Keratinocyte (primary cell): ENCODE results near the gene RBP2. TPM values are rescaled to one million over a fixed set of nuclear protein-coding genes. Genes with fewer than 3 reads are reported as not detected.

Experiments used
- DNase-seq: peaks from one replicate; pipeline ENCODE4 v3.0.0-alpha.2; 2011; ENCODE audit warnings: low read depth, missing footprints, low spot score
- FAIRE-seq: peaks from 2 replicates; lab custom pipeline; 2011; peaks lifted over from hg19 to GRCh38; lab: Jason Lieb, UNC
- H2AFZ ChIP-seq: 2 replicates; pipeline ENCODE4 v1.6.0; 2012; ENCODE audit warnings: low read length, control low read depth, inconsistent platforms; ENCODE audit not compliant: control insufficient read depth
- H3K27ac ChIP-seq: 2 replicates; pipeline ENCODE4 v1.5.1; 2011; ENCODE audit warnings: low read length; ENCODE audit not compliant: control insufficient read depth, insufficient read depth
- H3K27me3 ChIP-seq: 3 replicates; pipeline ENCODE4 v1.6.0; 2011; ENCODE audit warnings: low read length; ENCODE audit not compliant: control insufficient read depth, insufficient read depth; ENCODE audit errors: extremely low read depth
- H3K36me3 ChIP-seq, 2 experiments: 2 replicates in 1 of 2; 3 replicates in 1 of 2; pipeline ENCODE4 v1.5.1; 2011; ENCODE audit warnings: low read length in 2 of 2, mild to moderate bottlenecking in 1 of 2; ENCODE audit not compliant: control insufficient read depth in 2 of 2, insufficient read depth in 2 of 2; ENCODE audit errors: extremely low read depth in 1 of 2
- H3K4me1 ChIP-seq: 3 replicates; pipeline ENCODE4 v1.5.1; 2011; ENCODE audit warnings: low read length; ENCODE audit not compliant: control insufficient read depth, insufficient read depth; ENCODE audit errors: extremely low read depth
- H3K4me2 ChIP-seq: 3 replicates; pipeline ENCODE4 v1.6.0; 2011; ENCODE audit warnings: low read depth, low read length; ENCODE audit not compliant: control insufficient read depth, insufficient read depth; ENCODE audit errors: extremely low read depth
- H3K4me3 ChIP-seq, 3 experiments: fragments of 200-600 bp in 1 of 3; sonication (generic) in 1 of 3; 2 replicates in 2 of 3; 3 replicates in 1 of 3; pipeline ENCODE4 v1.5.1; 2011 to 2016; ENCODE audit warnings: low read length in 3 of 3, mild to moderate bottlenecking in 3 of 3, control low read depth in 2 of 3, inconsistent platforms in 1 of 3, low read depth in 1 of 3, mixed read lengths in 1 of 3, mixed run types in 1 of 3, moderate library complexity in 1 of 3; ENCODE audit not compliant: control insufficient read depth in 2 of 3, insufficient read depth in 2 of 3; ENCODE audit errors: extremely low read depth in 1 of 3
- H3K79me2 ChIP-seq: 2 replicates; pipeline ENCODE4 v1.6.0; 2012; ENCODE audit warnings: low read length; ENCODE audit not compliant: control insufficient read depth, insufficient read depth
- H3K9ac ChIP-seq: 3 replicates; pipeline ENCODE4 v1.6.0; 2011; ENCODE audit warnings: low read length; ENCODE audit not compliant: control insufficient read depth, insufficient read depth; ENCODE audit errors: extremely low read depth
- H3K9me1 ChIP-seq: 3 replicates; pipeline ENCODE4 v1.6.0; 2011; ENCODE audit warnings: low read length; ENCODE audit not compliant: control insufficient read depth, insufficient read depth; ENCODE audit errors: extremely low read depth
- H3K9me3 ChIP-seq: 2 replicates; pipeline ENCODE4 v1.5.1; 2012; ENCODE audit warnings: low read depth, low read length; ENCODE audit not compliant: control insufficient read depth
- H4K20me1 ChIP-seq: 3 replicates; pipeline ENCODE4 v1.6.0; 2011; ENCODE audit warnings: low read length; ENCODE audit not compliant: control insufficient read depth, insufficient read depth; ENCODE audit errors: extremely low read depth
- CTCF ChIP-seq, 3 experiments: IDR thresholded peaks in 1 of 3; conservative IDR thresholded peaks in 1 of 3; optimal IDR thresholded peaks in 1 of 3; 2 replicates in 2 of 3; 3 replicates in 1 of 3; pipeline versions ENCODE3 to v1.5.1; 2011; ENCODE audit warnings: low read length in 3 of 3, mild to moderate bottlenecking in 3 of 3, moderate library complexity in 2 of 3, control low read depth in 1 of 3, inconsistent platforms in 1 of 3; ENCODE audit not compliant: insufficient read depth in 2 of 3; ENCODE audit errors: extremely low read depth in 1 of 3
- EZH2 ChIP-seq: IDR thresholded peaks from one replicate; pipeline ENCODE4 v1.6.1; 2012; ENCODE audit warnings: inconsistent platforms, mild to moderate bottlenecking, low read length, moderate library complexity
- dilution Hi-C: fragments of 300-500 bp; cut with MboI; formaldehyde crosslinking; loops from one replicate; pipeline ENCODE4 v1.7.0; 2020; ENCODE audit warnings: low sequenced_read_pairs; ENCODE audit not compliant: extremely low pct_ligation_motif_present
- polyA plus RNA-seq, 5 experiments: library from polyadenylated mRNA; depleted of rRNA in 3 of 5; stranded (reverse) in 3 of 5; stranded (forward) in 1 of 5; unstranded in 1 of 5; fragments of >200 nt; gene quantifications; 1 replicate in 1 of 5; 2 replicates in 3 of 5; 3 replicates in 1 of 5; pipeline versions ENCODE4 v1.2.1 to v1.2.3, GENCODE V29; 2011 to 2012; ENCODE audit warnings: missing spikeins in 2 of 5, low read depth in 1 of 5, low replicate concordance in 1 of 5

RBP2 gene
- polyA plus RNA-seq, 1 donor (not counting 4 experiments of a cell fraction or from before 2014, with no cell fraction given) = not detected

- H3K9me1 ChIP-seq = no peaks in the 10 kb centered on the region
- no peaks in the 10 kb centered on the region for H3K36me3 ChIP-seq
- dilution Hi-C loops = no loop called here
- no peak overlapping the region for H2AFZ ChIP-seq
- H4K20me1 ChIP-seq = no peaks in the 10 kb centered on the region
- H3K27ac ChIP-seq = no peak overlapping the region
- no peaks in the 10 kb centered on the region for H3K79me2 ChIP-seq
- no peaks in the 10 kb centered on the region for H3K4me1 ChIP-seq
- no peak overlapping the region for H3K4me3 ChIP-seq
- H3K4me2 ChIP-seq = no peak overlapping the region
- TF ChIP-seq EZH2 (no peak), CTCF (optimal IDR thresholded peaks at IDR 0.05 in 1 of 3, IDR thresholded peaks at IDR 0.05 in 1 of 3, conservative IDR thresholded peaks at IDR 0.05 in 1 of 3; ENCODE audit: extremely low read depth in 1 of 3, insufficient read depth in 2 of 3, low read length in 3 of 3) (no peak)
- no peaks in the 10 kb centered on the region for H3K27me3 ChIP-seq
- no peaks in the 10 kb centered on the region for H3K9me3 ChIP-seq
- DNase-seq = no peak
- no peak for FAIRE-seq
- no peak overlapping the region for H3K9ac ChIP-seq
Observed at GRCh38 chr3:139448104-139448503, 28.2 kb downstream of the RBP2 start.

DNA sequence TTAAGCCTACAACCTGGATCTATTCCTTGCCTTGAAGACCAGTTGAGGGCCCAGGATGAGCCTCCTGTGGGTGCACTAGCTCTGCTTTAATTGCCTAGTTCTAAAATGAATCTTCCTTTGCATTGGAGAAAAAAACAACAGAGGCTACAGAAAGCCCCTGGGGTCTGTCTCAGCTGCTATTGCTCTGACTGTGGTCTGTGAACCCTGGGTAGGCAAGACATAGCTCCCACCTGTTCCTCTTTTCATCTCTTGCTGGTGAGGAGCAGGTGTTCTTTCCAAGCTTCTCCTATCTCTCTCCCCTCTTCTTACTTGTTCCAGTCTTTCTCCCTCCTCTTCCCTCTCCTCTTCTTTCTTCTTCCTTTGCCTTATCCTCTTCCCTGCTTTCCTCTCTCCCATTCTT lies 28.8 kb downstream of the RBP2 start:
- Histone ChIP-seq H3K27me3 (no peaks in the 10 kb centered on the region), H3K9me1 (no peaks in the 10 kb centered on the region), H3K36me3 (no peaks in the 10 kb centered on the region), H2AFZ (no peak overlapping the region), H3K9ac (no peak overlapping the region), H3K4me2 (no peak overlapping the region), H3K4me1 (no peaks in the 10 kb centered on the region), H4K20me1 (no peaks in the 10 kb centered on the region), H3K79me2 (no peaks in the 10 kb centered on the region), H3K4me3 (no peak overlapping the region), H3K9me3 (no peaks in the 10 kb centered on the region), H3K27ac (no peak overlapping the region)
- DNase-seq (no peak), FAIRE-seq (no peak)
- TF ChIP-seq EZH2 = no peak
- TF ChIP-seq CTCF (optimal IDR thresholded peaks at IDR 0.05 in 1 of 3, IDR thresholded peaks at IDR 0.05 in 1 of 3, conservative IDR thresholded peaks at IDR 0.05 in 1 of 3; ENCODE audit: extremely low read depth in 1 of 3, insufficient read depth in 2 of 3, low read length in 3 of 3) = no peak
- dilution Hi-C loops = no loop called here
